Heart right ventricle (tissue), 16 donors: ENCODE measurements around the gene ATP5MG. TPM values are rescaled to one million over a fixed set of nuclear protein-coding genes. Genes with fewer than 3 reads are reported as not detected.

Source experiments
- ATAC-seq, 8 donors: fragments of 200-7000 bp; cut with Tn5 transposase; one replicate each; pipeline ENCODE4 v1.9.1; 2020; ENCODE audit warnings: mild to moderate bottlenecking in 8 of 8, moderate library complexity in 8 of 8, moderate number of reproducible peaks in 1 of 8
- DNase-seq, 2 donors: peaks; one replicate each; pipeline ENCODE4 v3.0.0-alpha.2; 2020
- H3K27ac ChIP-seq, 10 donors: fragments of 200-600 bp; sonication (generic) in 2 of 10; one replicate each; pipeline versions ENCODE4 v1.5.0 to v1.8.0; 2020 to 2022; ENCODE audit warnings: mild to moderate bottlenecking in 3 of 10
- H3K27me3 ChIP-seq, 7 donors: fragments of 200-600 bp; one replicate each; pipeline ENCODE4 v1.8.0; 2021 to 2022; ENCODE audit warnings: mild to moderate bottlenecking in 2 of 7
- H3K36me3 ChIP-seq, 9 donors: fragments of 200-600 bp; sonication (generic) in 1 of 9; one replicate each; pipeline versions ENCODE4 v1.5.0 to v1.8.0; 2020 to 2022; ENCODE audit warnings: mild to moderate bottlenecking in 2 of 9
- H3K4me1 ChIP-seq, 9 donors: fragments of 200-600 bp; sonication (generic) in 1 of 9; one replicate each; pipeline versions ENCODE4 v1.5.0 to v1.8.0; 2020 to 2022; ENCODE audit warnings: mild to moderate bottlenecking in 4 of 9
- H3K4me3 ChIP-seq, 10 donors: fragments of 200-600 bp; sonication (generic) in 2 of 10; one replicate each; pipeline versions ENCODE4 v1.5.0 to v1.8.0; 2020 to 2022; ENCODE audit warnings: mild to moderate bottlenecking in 7 of 10, moderate library complexity in 2 of 10
- H3K9me3 ChIP-seq, 11 donors: fragments of 200-600 bp in 10 of 11; sonication (generic) in 2 of 11; one replicate each; pipeline versions ENCODE4 v1.5.0 to v1.8.0; 2013 to 2022; ENCODE audit warnings: mild to moderate bottlenecking in 2 of 11, control low read depth in 1 of 11, moderate library complexity in 1 of 11
- CTCF ChIP-seq, 9 donors: fragments of 200-600 bp; sonication (generic) in 2 of 9; IDR thresholded peaks; one replicate each; pipeline versions ENCODE4 v1.5.0 to v1.8.0; 2021 to 2022; ENCODE audit warnings: antibody characterized with exemption in 9 of 9, mild to moderate bottlenecking in 5 of 9, moderate library complexity in 1 of 9
- WGBS, 2 donors: extraction: QIAGEN DNeasy Blood & Tissue Kit; methylation state at CpG; one replicate each; pipeline ENCODE4 v1.1.7; 2013; ENCODE audit warnings: inconsistent platforms in 1 of 2; 5-methylcytosine and 5-hydroxymethylcytosine counted together
- intact Hi-C, 10 donors: fragments of 100-400 bp; cut with DNase I; formaldehyde crosslinking; loops; one replicate each; pipeline versions ENCODE4 v1.11.1 to v1.14.2; 2022
- polyA plus RNA-seq, 2 donors: library from polyadenylated mRNA; stranded (reverse); fragments of 200-250 nt; gene quantifications; one replicate each; pipeline ENCODE4 v1.2.3, GENCODE V29; 2013
- total RNA-seq, 10 donors: library from RNA; stranded (reverse); fragmentation: NEBNext Ultra II Directional in 3 of 10; extraction: Animal tissue kit (Norgen Biotek cat#: 25700) in 3 of 10; gene quantifications; one replicate each; pipeline versions ENCODE4 v1.2.1 to v1.2.4, GENCODE V29; 2021 to 2023
- donor health status: Arrhythmogenic right ventricular cardiomyopathy.
- donor health status: ischemic (EF 13 %, LVEDD 7.1; RV severe dilation, severe dysfunction).
- donor health status: healthy with polysubstance abuse.
- donor health status: DM: no; HTN: yes; CAD: no.
- donor health status: DM: no; HTN: no; CAD: no.
- donor health status: ischemic (EF 25% LVEDD 6.9; RV normal size, moderate dysfunction).
- donor health status: ischemic (EF 25% LVEDD 5.7; RV mildly dilated, moderate dysfunction).
- donor health status: healthy.
- donor health status: DM: yes; HTN: yes; CAD: no.
- donor health status: Ischemic cardiomyopathy.
- donor health status: ischemic (EF 35%, LVEDD 5.7; RV mildly dilated, moderate dysfunction).
- donor health status: nonischemic (EF 11% LVEDD 7.7; RV severe dilation, severe dysfunction).
- donor health status: DM: yes; HTN: yes; CAD: no.
- donor health status: PGD.
- donor health status: ischemic (EF 29% LVEDD 5.4; RV normal size, mild dysfunction).
- donor health status: nonischemic (EF 23%, LVEDD 6.1; RV moderate dilation, normal function).

Gene ATP5MG
- total and polyA plus RNA-seq, 12 donors = 365 to 800 (median 688) TPM

- Histone ChIP-seq H3K4me1 (peaks cover 3 to 77% (median 58%) of the 10 kb centered on the region in 9 donors), H3K36me3 (peaks cover 0 to 72% (median 24%) of the 10 kb centered on the region in 9 donors), H3K9me3 (no peaks in the 10 kb centered on the region), H3K27ac (no peak overlapping the region), H3K4me3 (no peak overlapping the region), H3K27me3 (no peaks in the 10 kb centered on the region)
- WGBS, 2 donors = 34 to 40% methylated on average over 7 of the region's 7 CpGs
- peak in 1 of 2 donors; percentile 18 for DNase-seq
- ATAC-seq = peak in 1 of 8 donors; percentile 48
- intact Hi-C loops = no loop called here
- no peak for TF ChIP-seq CTCF (IDR thresholded peaks at IDR 0.05)
These were observed 5.3 kb downstream of the ATP5MG start for GRCh38 chr11:118406599-118407166.

- H3K27ac ChIP-seq = peak overlapping the region in 7 of 10 donors; percentile 7 to 65 (median 38)
- H3K4me3 ChIP-seq = no peak overlapping the region
- intact Hi-C loops = no loop called here
- WGBS, 2 donors = 44 to 54% methylated on average over 7 of the region's 7 CpGs
- no peaks in the 10 kb centered on the region for H3K9me3 ChIP-seq
- H3K4me1 ChIP-seq = peaks cover 3 to 46% (median 30%) of the 10 kb centered on the region in 9 donors
- ATAC-seq = peak in 7 of 8 donors; percentile 25 to 81 (median 63)
- no peaks in the 10 kb centered on the region for H3K27me3 ChIP-seq
- no peak for DNase-seq
- TF ChIP-seq CTCF (IDR thresholded peaks at IDR 0.05) = no peak
- H3K36me3 ChIP-seq = peaks cover 0 to 80% (median 24%) of the 10 kb centered on the region in 9 donors
These were observed 8.8 kb downstream of the ATP5MG start for GRCh38 chr11:118410055-118410745.

GRCh38 chr11:118411530-118411929 is 10.1 kb downstream of the ATP5MG start:
- peaks cover 0 to 46% (median 25%) of the 10 kb centered on the region in 9 donors for H3K4me1 ChIP-seq
- intact Hi-C loops = no loop called here
- no peak for TF ChIP-seq CTCF (IDR thresholded peaks at IDR 0.05)
- peak overlapping the region in 1 of 10 donors; percentile 65 for H3K27ac ChIP-seq
- no peaks in the 10 kb centered on the region for H3K9me3 ChIP-seq
- H3K4me3 ChIP-seq = no peak overlapping the region
- peaks cover 0 to 67% (median 21%) of the 10 kb centered on the region in 9 donors for H3K36me3 ChIP-seq
- no peak for DNase-seq
- no peaks in the 10 kb centered on the region for H3K27me3 ChIP-seq
- ATAC-seq = no peak
- WGBS, 2 donors = 81 to 94% methylated on average over 4 of the region's 4 CpGs

- Histone ChIP-seq H3K27ac (no peak overlapping the region), H3K27me3 (no peaks in the 10 kb centered on the region), H3K4me3 (no peak overlapping the region), H3K9me3 (no peaks in the 10 kb centered on the region), H3K36me3 (peaks cover 0 to 54% (median 10%) of the 10 kb centered on the region in 9 donors), H3K4me1 (peaks cover 0 to 33% (median 19%) of the 10 kb centered on the region in 9 donors)
- intact Hi-C loops = no loop called here
- ATAC-seq = no peak
- 63 to 64% methylated on average over 1 of the region's 1 CpG for WGBS, 2 donors
- no peak for TF ChIP-seq CTCF (IDR thresholded peaks at IDR 0.05)
- no peak for DNase-seq
These were observed 11.5 kb downstream of the ATP5MG start for GRCh38 chr11:118412921-118413320.
